RCC 7860 (cell line): ENCODE data around the gene PALMD.

Experiments used
- DNase-seq: peaks from one replicate; pipeline ENCODE4 v3.0.0-alpha.2; 2015; ENCODE audit warnings: low spot score
- FAIRE-seq: peaks from 2 replicates; lab custom pipeline; 2012; peaks lifted over from hg19 to GRCh38; lab: Jason Lieb, UNC

PALMD gene

GRCh38 chr1:99737016-99737415 lies 91.1 kb downstream of the PALMD start:
- FAIRE-seq, result peak; percentile 54
- DNase-seq, result peak; percentile 66

- DNase-seq (no peak), FAIRE-seq (no peak)
These were observed 93.0 kb downstream of the PALMD start for GRCh38 chr1:99738858-99739465.

GRCh38 chr1:99740141-99740540 lies 94.2 kb downstream of the PALMD start:
- FAIRE-seq, result no peak
- DNase-seq, result no peak
